PC-9 (cell line): Measurements from ENCODE around the gene RGL1. TPM values are rescaled to one million over a fixed set of nuclear protein-coding genes. Genes with fewer than 3 reads are reported as not detected.

Experiments used
- BruUV-seq: library from RNA; stranded (reverse); fragments of 400-500 nt; replicated peaks from 2 replicates; lab custom pipeline; 2021; lab: Mats Ljungman, UMichigan
- CTCF ChIA-PET: fragments of 300-600 bp; sonication (Branson Sonifier 250); formaldehyde crosslinking; loops from one replicate; lab custom pipeline; 2022; ENCODE audit warnings: antibody characterized with exemption; lab: Charles Lee
- POLR2A ChIA-PET: fragments of 300-600 bp; sonication (Branson Sonifier 250); formaldehyde crosslinking; loops from one replicate; lab custom pipeline; 2022; ENCODE audit warnings: antibody characterized with exemption; ENCODE audit not compliant: unreplicated experiment; lab: Charles Lee
- DNase-seq, 2 experiments: peaks; one replicate each; pipeline versions ENCODE4 v3.0.0 to v3.0.0-alpha.2; 2015 to 2022; ENCODE audit warnings: mixed read lengths in 1 of 2
- H2AFZ ChIP-seq: fragments of 200-600 bp; sonication (generic); 2 replicates; pipeline ENCODE4 v1.8.1; 2017; ENCODE audit warnings: antibody characterized with exemption
- H3F3A ChIP-seq: fragments of 200-600 bp; sonication (generic); 2 replicates; pipeline ENCODE4 v1.8.1; 2017; ENCODE audit warnings: antibody characterized with exemption, mild to moderate bottlenecking, low read depth; ENCODE audit not compliant: insufficient read depth
- H3K27ac ChIP-seq: fragments of 200-600 bp; sonication (generic); 2 replicates; pipeline ENCODE4 v1.6.1; 2016; ENCODE audit warnings: mixed run types
- H3K27me3 ChIP-seq: fragments of 200-600 bp; sonication (generic); 2 replicates; pipeline ENCODE4 v1.6.1; 2016; ENCODE audit warnings: low read depth, mixed run types; ENCODE audit not compliant: insufficient read depth
- H3K36me3 ChIP-seq: fragments of 200-600 bp; sonication (generic); 2 replicates; pipeline ENCODE4 v1.6.1; 2016; ENCODE audit warnings: low read depth, mixed run types
- H3K4me1 ChIP-seq: fragments of 200-600 bp; sonication (generic); replicated peaks from 2 replicates; pipeline ENCODE4 v1.6.1; 2016; ENCODE audit warnings: mixed run types; ENCODE audit not compliant: insufficient read depth
- H3K4me2 ChIP-seq: fragments of 200-600 bp; sonication (generic); 2 replicates; pipeline ENCODE4 v1.6.1; 2017; ENCODE audit warnings: mixed run types
- H3K4me3 ChIP-seq: fragments of 200-600 bp; sonication (generic); 2 replicates; pipeline ENCODE4 v1.6.1; 2016; ENCODE audit warnings: mixed run types
- H3K79me2 ChIP-seq: fragments of 200-600 bp; sonication (generic); 2 replicates; pipeline ENCODE4 v1.6.1; 2017; ENCODE audit warnings: low read depth, mixed run types
- H3K9me2 ChIP-seq: fragments of 200-600 bp; sonication (generic); 2 replicates; pipeline ENCODE4 v1.8.1; 2017; ENCODE audit warnings: mild to moderate bottlenecking; ENCODE audit not compliant: insufficient read depth
- H3K9me3 ChIP-seq: fragments of 200-600 bp; sonication (generic); 2 replicates; pipeline ENCODE4 v1.8.1; 2016; ENCODE audit warnings: low read depth; ENCODE audit not compliant: insufficient read depth
- H4K20me1 ChIP-seq: fragments of 200-600 bp; sonication (generic); 2 replicates; pipeline ENCODE4 v1.8.1; 2017; ENCODE audit not compliant: insufficient read depth
- EZH2 ChIP-seq: fragments of 200-600 bp; sonication (generic); IDR thresholded peaks from 2 replicates; pipeline ENCODE4 v1.8.0; 2017; ENCODE audit warnings: antibody characterized with exemption, low read depth
- intact Hi-C: fragments of 100-400 bp; cut with micrococcal nuclease; formaldehyde crosslinking; loops from one replicate; pipeline ENCODE4 v1.10.0; 2022; ENCODE audit not compliant: unreplicated experiment
- total RNA-seq: library from RNA; stranded (reverse); gene quantifications from 2 replicates; pipeline ENCODE4 v1.2.3, GENCODE V29; 2021
- TF ChIP-seq, protein P1 (sequence below): fragments of 200-600 bp; sonication (generic); conservative IDR thresholded peaks from 2 replicates; pipeline ENCODE4 v1.6.1; 2017; ENCODE audit warnings: mixed run types, antibody characterized with exemption, mild to moderate bottlenecking, moderate library complexity

The RGL1 gene
- total RNA-seq, 1 experiment from 2014 or later: 2.6 TPM

DNA sequence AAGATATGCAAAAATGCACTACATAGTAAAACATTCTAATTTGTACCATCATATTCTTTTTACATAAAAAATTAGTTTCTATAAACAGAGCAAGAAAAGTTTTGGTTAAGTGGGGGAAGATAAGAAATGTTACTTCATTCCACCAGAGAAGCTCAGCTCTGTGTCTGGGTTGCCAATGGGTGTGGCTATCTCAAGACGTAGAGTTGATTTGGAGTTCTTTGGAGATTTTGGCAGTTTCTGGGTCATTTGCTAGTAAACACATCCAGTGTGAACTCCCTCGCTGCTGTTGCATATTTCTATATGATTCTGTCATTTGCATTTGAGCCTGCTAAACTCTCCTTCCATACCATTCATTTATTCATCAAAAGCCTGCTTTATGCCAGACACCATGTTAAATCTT lies 7.2 kb downstream of the RGL1 start:
- no TSS peak for BruUV-seq

DNA sequence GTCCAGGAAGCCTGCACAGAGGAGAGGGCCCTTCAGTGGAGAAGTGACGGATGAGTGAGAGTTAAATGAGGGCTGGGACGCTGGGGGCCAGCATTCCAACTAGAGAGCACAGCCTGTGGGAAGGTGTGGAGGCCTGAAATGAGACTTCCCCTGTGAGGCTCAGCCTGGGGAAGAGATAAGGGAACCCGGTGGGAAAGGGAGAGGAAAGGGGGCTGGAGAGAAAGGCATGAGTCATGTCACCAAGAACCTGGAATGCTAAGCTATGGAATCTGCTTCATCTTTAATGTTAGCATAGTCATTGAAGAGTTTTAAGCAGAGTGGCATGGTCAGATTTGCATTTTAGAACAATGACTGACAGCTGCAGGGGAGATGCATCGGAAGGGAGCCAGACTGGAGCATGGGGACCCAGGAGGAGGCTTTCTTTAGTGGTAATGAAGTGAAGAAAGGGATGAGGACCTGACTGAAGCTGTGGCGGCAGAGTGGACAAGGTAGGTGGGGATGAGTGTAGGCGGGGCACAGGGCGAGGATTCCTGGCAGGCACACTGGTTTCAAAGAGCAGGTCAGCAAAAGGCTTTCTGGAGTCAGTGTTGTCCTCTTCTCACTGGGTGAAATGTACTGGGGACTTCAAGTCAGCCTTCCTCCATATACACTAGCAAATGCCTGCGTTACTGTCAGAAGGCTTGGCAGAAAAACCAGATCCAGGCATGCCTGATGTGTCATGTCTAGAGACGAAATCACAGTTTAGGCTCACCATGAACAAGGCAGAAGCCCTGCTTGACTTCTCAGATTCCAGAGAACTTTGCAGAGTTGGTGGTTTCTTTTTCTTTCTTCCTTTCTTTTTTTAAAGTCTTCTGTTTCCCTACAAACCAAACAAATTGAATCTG lies 8.0 kb downstream of the RGL1 start:
- no peaks in the 10 kb centered on the region for H3F3A ChIP-seq
- ChIA-PET POLR2A (no interaction called here), CTCF (no interaction called here)
- no peak overlapping the region for H3K4me2 ChIP-seq
- no peak overlapping the region for H3K4me3 ChIP-seq
- H3K27ac ChIP-seq: no peak overlapping the region
- no peaks in the 10 kb centered on the region for H3K36me3 ChIP-seq
- no TSS peak for BruUV-seq
- TF ChIP-seq, protein P1, sequence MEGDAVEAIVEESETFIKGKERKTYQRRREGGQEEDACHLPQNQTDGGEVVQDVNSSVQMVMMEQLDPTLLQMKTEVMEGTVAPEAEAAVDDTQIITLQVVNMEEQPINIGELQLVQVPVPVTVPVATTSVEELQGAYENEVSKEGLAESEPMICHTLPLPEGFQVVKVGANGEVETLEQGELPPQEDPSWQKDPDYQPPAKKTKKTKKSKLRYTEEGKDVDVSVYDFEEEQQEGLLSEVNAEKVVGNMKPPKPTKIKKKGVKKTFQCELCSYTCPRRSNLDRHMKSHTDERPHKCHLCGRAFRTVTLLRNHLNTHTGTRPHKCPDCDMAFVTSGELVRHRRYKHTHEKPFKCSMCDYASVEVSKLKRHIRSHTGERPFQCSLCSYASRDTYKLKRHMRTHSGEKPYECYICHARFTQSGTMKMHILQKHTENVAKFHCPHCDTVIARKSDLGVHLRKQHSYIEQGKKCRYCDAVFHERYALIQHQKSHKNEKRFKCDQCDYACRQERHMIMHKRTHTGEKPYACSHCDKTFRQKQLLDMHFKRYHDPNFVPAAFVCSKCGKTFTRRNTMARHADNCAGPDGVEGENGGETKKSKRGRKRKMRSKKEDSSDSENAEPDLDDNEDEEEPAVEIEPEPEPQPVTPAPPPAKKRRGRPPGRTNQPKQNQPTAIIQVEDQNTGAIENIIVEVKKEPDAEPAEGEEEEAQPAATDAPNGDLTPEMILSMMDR: no peak
- TF ChIP-seq EZH2: no peak
- no peak overlapping the region for H2AFZ ChIP-seq
- H3K4me1 ChIP-seq: peaks cover 6% of the 10 kb centered on the region
- no peaks in the 10 kb centered on the region for H3K9me2 ChIP-seq
- no peaks in the 10 kb centered on the region for H3K79me2 ChIP-seq
- intact Hi-C loops: loop anchor here (2.0 kb wide), 1 partner anchor 68 kb away; no protein-coding TSS in a partner anchor
- H3K27me3 ChIP-seq: no peaks in the 10 kb centered on the region
- H3K9me3 ChIP-seq: no peaks in the 10 kb centered on the region
- H4K20me1 ChIP-seq: no peaks in the 10 kb centered on the region; the same call in 1 of the 2 replicates
- DNase-seq: peak in 1 of 2 experiments; percentile 33

More for the DNA sequence above, 7.2 kb downstream of the RGL1 start:
- Histone ChIP-seq H3K36me3 (no peaks in the 10 kb centered on the region), H3K27me3 (no peaks in the 10 kb centered on the region), H3K9me2 (no peaks in the 10 kb centered on the region), H2AFZ (no peak overlapping the region), H3K79me2 (0 out of 2 replicates have a peak, but pooled peaks cover under 1% of the 10 kb centered on the region), H4K20me1 (no peaks in the 10 kb centered on the region; the same call in 1 of the 2 replicates), H3K27ac (no peak overlapping the region), H3F3A (no peaks in the 10 kb centered on the region), H3K4me1 (peaks cover 14% of the 10 kb centered on the region), H3K4me3 (no peak overlapping the region), H3K9me3 (no peaks in the 10 kb centered on the region), H3K4me2 (no peak overlapping the region)
- no peak for TF ChIP-seq EZH2
- TF ChIP-seq, protein P1: no peak
- POLR2A ChIA-PET: no interaction called here
- DNase-seq: no peak
- CTCF ChIA-PET: no interaction called here
- intact Hi-C loops: loop anchor here (2.0 kb wide), 1 partner anchor 69 kb away; no protein-coding TSS in a partner anchor

DNA sequence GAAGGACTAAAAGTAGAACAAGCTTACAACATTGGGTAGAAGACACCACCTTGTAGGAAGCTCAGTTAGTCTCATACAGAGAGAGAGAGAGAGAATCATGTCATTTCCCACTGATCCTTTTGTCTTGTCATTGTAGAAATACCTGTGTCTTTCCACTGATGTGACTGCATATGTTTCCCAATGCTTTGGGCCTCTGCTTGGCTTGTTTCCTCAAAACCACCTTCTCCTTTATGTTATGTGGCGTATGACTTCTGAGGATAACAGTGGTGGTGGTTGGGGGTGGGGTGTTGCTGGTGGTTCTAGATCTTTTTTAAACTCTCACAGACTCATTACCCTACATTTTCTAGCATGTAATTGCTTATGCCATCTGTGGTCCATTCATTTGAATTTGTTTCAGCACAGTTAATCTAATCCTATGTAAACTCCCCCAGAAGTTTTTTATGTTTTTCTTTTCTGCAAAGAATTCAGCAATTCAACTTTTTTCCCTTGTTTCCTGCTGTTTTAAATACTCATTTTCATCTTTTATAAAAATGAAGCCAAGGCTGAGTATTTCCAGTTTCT lies 9.3 kb downstream of the RGL1 start:
- Histone ChIP-seq H3K27ac (no peak overlapping the region), H3K9me2 (no peaks in the 10 kb centered on the region), H3K4me3 (no peak overlapping the region), H4K20me1 (no peaks in the 10 kb centered on the region; the same call in 1 of the 2 replicates), H3K4me2 (no peak overlapping the region), H3K36me3 (no peaks in the 10 kb centered on the region), H3K79me2 (no peaks in the 10 kb centered on the region), H3F3A (no peaks in the 10 kb centered on the region), H3K9me3 (no peaks in the 10 kb centered on the region), H3K27me3 (no peaks in the 10 kb centered on the region), H2AFZ (no peak overlapping the region), H3K4me1 (no peaks in the 10 kb centered on the region)
- TF ChIP-seq EZH2: no peak
- TF ChIP-seq, protein P1: no peak
- no TSS peak for BruUV-seq
- intact Hi-C loops: no loop called here
- POLR2A ChIA-PET: no interaction called here
- CTCF ChIA-PET: no interaction called here
- no peak for DNase-seq
